HepG2 (cell line): ENCODE measurements around the gene XPO5. TPM values are rescaled to one million over a fixed set of nuclear protein-coding genes. Genes with fewer than 3 reads are reported as not detected.

Experiments
- FOXP4 ChIP-seq: sonication (generic); formaldehyde crosslinking; IDR thresholded peaks from 2 replicates; pipeline ENCODE4 v1.4.0; 2020; ENCODE audit warnings: missing genetic modification reagents
- KIAA2018 ChIP-seq: sonication (generic); formaldehyde crosslinking; IDR thresholded peaks from 2 replicates; pipeline ENCODE4 v1.5.0; 2020; ENCODE audit warnings: mild to moderate bottlenecking, missing genetic modification reagents, borderline replicate concordance
- POGZ ChIP-seq: sonication (generic); formaldehyde crosslinking; IDR thresholded peaks from 2 replicates; pipeline ENCODE4 v1.4.0; 2020; ENCODE audit warnings: mild to moderate bottlenecking, missing genetic modification reagents
- SRY ChIP-seq: sonication (generic); formaldehyde crosslinking; IDR thresholded peaks from 2 replicates; pipeline ENCODE4 v1.8.0; 2022; ENCODE audit warnings: mild to moderate bottlenecking, missing genetic modification reagents
- TCF12 ChIP-seq, 2 experiments: fragments of 450-650 bp in 1 of 2; sonication (generic) in 1 of 2; formaldehyde crosslinking in 1 of 2; IDR thresholded peaks; 2 replicates each; pipeline versions ENCODE4 v1.6.1 to v1.8.0; 2017 to 2022; ENCODE audit warnings: antibody characterized with exemption in 1 of 2, mild to moderate bottlenecking in 1 of 2, missing genetic modification reagents in 1 of 2, moderate library complexity in 1 of 2
- YY1 ChIP-seq: IDR thresholded peaks from 2 replicates; pipeline ENCODE4 v1.6.1; 2011; ENCODE audit warnings: low read length, low read depth, moderate library complexity, mild to moderate bottlenecking; ENCODE audit not compliant: insufficient read depth, insufficient replicate concordance
- ZNF232 ChIP-seq: sonication (generic); formaldehyde crosslinking; IDR thresholded peaks from 2 replicates; pipeline ENCODE4 v1.4.0; 2020; ENCODE audit warnings: missing genetic modification reagents, borderline replicate concordance
- ZNF354B ChIP-seq: sonication (generic); formaldehyde crosslinking; IDR thresholded peaks from 2 replicates; pipeline ENCODE4 v1.8.0; 2022; ENCODE audit warnings: mild to moderate bottlenecking, missing genetic modification reagents
- ZNF362 ChIP-seq: sonication (generic); formaldehyde crosslinking; IDR thresholded peaks from 2 replicates; pipeline ENCODE4 v1.4.0; 2020; ENCODE audit warnings: missing genetic modification reagents, mild to moderate bottlenecking, borderline replicate concordance
- ZNF432 ChIP-seq: sonication (generic); formaldehyde crosslinking; IDR thresholded peaks from 2 replicates; pipeline ENCODE4 v1.5.0; 2020; ENCODE audit warnings: missing genetic modification reagents, mild to moderate bottlenecking, borderline replicate concordance
- ZNF512 ChIP-seq: sonication (generic); formaldehyde crosslinking; IDR thresholded peaks from 2 replicates; pipeline ENCODE4 v1.4.0; 2020; ENCODE audit warnings: mild to moderate bottlenecking, missing genetic modification reagents
- ZNF549 ChIP-seq: sonication (generic); formaldehyde crosslinking; IDR thresholded peaks from 2 replicates; pipeline ENCODE4 v1.5.0; 2020; ENCODE audit warnings: missing genetic modification reagents
- ZNF660 ChIP-seq: sonication (generic); formaldehyde crosslinking; IDR thresholded peaks from 2 replicates; pipeline ENCODE4 v1.5.1; 2020; ENCODE audit warnings: mild to moderate bottlenecking, low read depth, missing genetic modification reagents, borderline replicate concordance
- ZNF713 ChIP-seq: sonication (generic); formaldehyde crosslinking; IDR thresholded peaks from 2 replicates; pipeline ENCODE4 v1.4.0; 2020; ENCODE audit warnings: mild to moderate bottlenecking, missing genetic modification reagents
- polyA plus RNA-seq, 8 experiments: library from polyadenylated mRNA; depleted of rRNA in 3 of 8; stranded (reverse) in 7 of 8; unstranded in 1 of 8; fragments of >200 nt; fragmentation: Illumina TruSeq in 4 of 8; extraction: Trizol in 4 of 8; gene quantifications; 2 replicates each; pipeline versions ENCODE4 v1.2.1 to v1.2.3, GENCODE V29; 2011 to 2016; ENCODE audit warnings: low read depth in 4 of 8, missing spikeins in 1 of 8, mixed read lengths in 1 of 8; ENCODE audit not compliant: insufficient read depth in 1 of 8
- total RNA-seq, 5 experiments: library from RNA; depleted of rRNA; stranded (reverse); fragments of >200 nt; fragmentation: Illumina TruSeq; extraction: Trizol; gene quantifications; 2 replicates each; pipeline ENCODE4 v1.2.3, GENCODE V29; 2016; ENCODE audit warnings: low read depth in 1 of 5

XPO5 gene
- total and polyA plus RNA-seq, 2 of the 13 experiments (the other 11 are each of a cell fraction or from before 2014, with no cell fraction given) = 52.2 to 68.0 TPM

- no peak; the same call in 1 of the 2 replicates for TF ChIP-seq KIAA2018
- TF ChIP-seq YY1 = peak; percentile 97
- TF ChIP-seq TCF12 (IDR thresholded peaks at IDR 0.05) = no peak
- no peak for TF ChIP-seq TCF12 (CRISPR knock-in tag; IDR thresholded peaks at IDR 0.05)
- peak; percentile 44; the same call in 1 of the 2 replicates for TF ChIP-seq ZNF362 (CRISPR knock-in tag)
- peak; percentile 75 for TF ChIP-seq SRY (CRISPR knock-in tag)
- TF ChIP-seq ZNF354B (CRISPR knock-in tag) = peak; percentile 12; the same call in 1 of the 2 replicates
- TF ChIP-seq ZNF232 (CRISPR knock-in tag) = no peak
- TF ChIP-seq ZNF512 = 0 out of 2 replicates have a peak, but pooled peaks have one; percentile 65
- no peak for TF ChIP-seq ZNF549 (CRISPR knock-in tag)
- peak; percentile 67; the same call in 1 of the 2 replicates for TF ChIP-seq POGZ (CRISPR knock-in tag)
- peak; percentile 73 for TF ChIP-seq FOXP4 (CRISPR knock-in tag)
- TF ChIP-seq ZNF432 (CRISPR knock-in tag) = no peak
- TF ChIP-seq ZNF660 = no peak
- TF ChIP-seq ZNF713 (CRISPR knock-in tag) = peak; percentile 71; the same call in 1 of the 2 replicates
Observed at GRCh38 chr6:43516697-43517504, 58.9 kb downstream of the XPO5 start, which contains the start of the genes POLR1C and YIPF3 (continued).
